ENCODE measurements around the gene MOV10L1.

The MOV10L1 gene

DNA sequence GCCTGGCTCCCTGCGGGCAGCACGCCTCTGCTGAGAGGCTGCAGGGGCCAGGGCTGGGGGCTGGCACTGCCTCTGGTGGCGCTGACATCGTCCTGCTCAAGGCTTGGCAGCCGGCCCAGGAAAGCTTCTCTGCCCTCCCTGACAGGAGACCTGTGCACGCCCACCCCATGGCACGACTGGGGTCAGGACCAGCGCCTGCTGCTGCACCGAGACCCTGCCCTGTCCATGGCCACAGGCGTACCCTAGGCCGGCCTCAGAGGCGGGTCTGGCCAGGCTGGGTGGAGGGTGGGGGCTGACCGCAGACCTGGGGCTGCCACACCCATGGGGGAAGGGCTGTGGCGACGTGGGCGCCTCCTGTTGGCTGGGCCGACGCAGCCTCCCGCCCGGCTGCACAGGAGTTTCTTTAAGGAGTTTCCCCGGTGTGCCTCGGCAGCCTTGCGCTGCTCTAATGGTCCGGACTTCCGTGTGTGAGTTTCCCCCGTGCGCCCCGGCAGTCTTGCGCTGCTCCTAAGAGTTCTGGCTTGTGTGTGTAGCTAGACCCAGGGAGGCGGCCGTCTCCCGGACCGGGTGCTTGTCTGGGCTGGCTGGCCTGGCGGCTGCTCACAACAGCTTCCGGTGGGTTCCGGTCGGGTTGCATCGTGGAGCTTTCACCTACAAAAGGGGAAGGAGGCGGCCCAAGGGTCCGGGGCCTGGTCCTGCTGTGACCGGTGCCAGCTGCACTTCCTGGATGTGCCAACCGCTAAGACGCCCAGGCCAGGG is 100.6 kb downstream of the MOV10L1 start:
- DNase-seq (ENCODE audit: low spot score): peak; percentile 89
- TF ChIP-seq, protein P1, sequence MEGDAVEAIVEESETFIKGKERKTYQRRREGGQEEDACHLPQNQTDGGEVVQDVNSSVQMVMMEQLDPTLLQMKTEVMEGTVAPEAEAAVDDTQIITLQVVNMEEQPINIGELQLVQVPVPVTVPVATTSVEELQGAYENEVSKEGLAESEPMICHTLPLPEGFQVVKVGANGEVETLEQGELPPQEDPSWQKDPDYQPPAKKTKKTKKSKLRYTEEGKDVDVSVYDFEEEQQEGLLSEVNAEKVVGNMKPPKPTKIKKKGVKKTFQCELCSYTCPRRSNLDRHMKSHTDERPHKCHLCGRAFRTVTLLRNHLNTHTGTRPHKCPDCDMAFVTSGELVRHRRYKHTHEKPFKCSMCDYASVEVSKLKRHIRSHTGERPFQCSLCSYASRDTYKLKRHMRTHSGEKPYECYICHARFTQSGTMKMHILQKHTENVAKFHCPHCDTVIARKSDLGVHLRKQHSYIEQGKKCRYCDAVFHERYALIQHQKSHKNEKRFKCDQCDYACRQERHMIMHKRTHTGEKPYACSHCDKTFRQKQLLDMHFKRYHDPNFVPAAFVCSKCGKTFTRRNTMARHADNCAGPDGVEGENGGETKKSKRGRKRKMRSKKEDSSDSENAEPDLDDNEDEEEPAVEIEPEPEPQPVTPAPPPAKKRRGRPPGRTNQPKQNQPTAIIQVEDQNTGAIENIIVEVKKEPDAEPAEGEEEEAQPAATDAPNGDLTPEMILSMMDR (IDR thresholded peaks at IDR 0.05; ENCODE audit: extremely low read depth, insufficient read depth, missing control alignments): peak; percentile 45
- in situ Hi-C loops (cut with MboI; ENCODE audit: low pct_unique_long_range_greater_than_20kb, low sequenced_read_pairs, unreplicated experiment): no loop called here

- TF ChIP-seq, protein P1 (IDR thresholded peaks at IDR 0.05; ENCODE audit: extremely low read depth, insufficient read depth, missing control alignments): no peak
- in situ Hi-C loops (cut with MboI; ENCODE audit: low pct_unique_long_range_greater_than_20kb, low sequenced_read_pairs, unreplicated experiment): no loop called here
- peak; percentile 86 for DNase-seq (ENCODE audit: low spot score)
Measured at GRCh38 chr22:50190941-50191741, 101.3 kb downstream of the MOV10L1 start.

DNA sequence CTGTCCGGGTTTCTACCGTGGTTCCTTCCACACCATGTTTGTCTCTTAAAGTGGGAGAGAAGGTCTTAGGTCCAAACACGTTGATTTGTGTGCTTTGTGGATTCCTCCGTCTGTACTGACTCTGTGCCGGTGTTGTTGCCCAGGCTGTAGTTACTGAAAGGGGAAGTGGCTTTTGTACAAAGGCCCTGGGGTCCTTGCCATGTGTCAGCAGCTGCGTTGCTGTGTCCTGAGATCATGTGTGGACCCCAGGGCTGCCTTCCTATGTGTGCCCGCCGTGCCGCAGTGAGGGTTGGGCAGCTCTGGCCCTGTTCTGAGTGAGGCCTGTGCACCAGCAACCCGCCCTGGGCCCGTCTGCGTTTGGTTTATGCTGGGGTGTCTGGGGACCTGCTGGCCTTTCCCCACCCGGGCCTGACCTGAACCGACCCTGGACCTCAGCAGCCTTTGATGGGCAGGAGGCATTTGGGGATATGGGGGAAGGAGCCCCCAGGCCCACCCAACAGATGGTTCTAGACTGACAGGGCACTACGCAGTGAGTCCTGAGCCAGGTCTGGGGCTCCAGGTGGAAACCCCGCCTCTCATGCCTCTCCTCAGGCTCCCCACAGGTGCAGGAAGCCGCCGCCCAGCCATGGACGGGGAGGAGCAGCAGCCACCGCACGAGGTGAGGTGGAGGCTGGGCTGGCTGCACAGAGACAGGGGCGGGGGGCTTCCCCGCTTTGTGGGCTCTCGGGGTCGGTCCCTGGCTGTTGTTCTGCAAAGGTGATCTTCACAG is 102.8 kb downstream of the MOV10L1 start:
- in situ Hi-C loops (cut with MboI; ENCODE audit: low pct_unique_long_range_greater_than_20kb, low sequenced_read_pairs, unreplicated experiment): no loop called here
- DNase-seq (ENCODE audit: low spot score): no peak

GRCh38 chr22:50193621-50194020 is 103.8 kb downstream of the MOV10L1 start:
- TF ChIP-seq, protein P1 (IDR thresholded peaks at IDR 0.05; ENCODE audit: extremely low read depth, insufficient read depth, missing control alignments): no peak
- DNase-seq (ENCODE audit: low spot score): no peak
- in situ Hi-C loops (cut with MboI; ENCODE audit: low pct_unique_long_range_greater_than_20kb, low sequenced_read_pairs, unreplicated experiment): no loop called here

More for the DNA sequence above, 102.8 kb downstream of the MOV10L1 start:
- TF ChIP-seq, protein P1 (IDR thresholded peaks at IDR 0.05; ENCODE audit: extremely low read depth, insufficient read depth, missing control alignments): no peak

GRCh38 chr22:50194037-50194805 is 104.4 kb downstream of the MOV10L1 start:
- in situ Hi-C loops (cut with MboI; ENCODE audit: low pct_unique_long_range_greater_than_20kb, low sequenced_read_pairs, unreplicated experiment): no loop called here
- no peak for DNase-seq (ENCODE audit: low spot score)
- TF ChIP-seq, protein P1 (IDR thresholded peaks at IDR 0.05; ENCODE audit: extremely low read depth, insufficient read depth, missing control alignments): no peak

Measured in GM13977 (cell line).